ENCODE results near the gene RMND5B. TPM values are rescaled to one million over a fixed set of nuclear protein-coding genes. Genes with fewer than 3 reads are reported as not detected.

The RMND5B gene
- polyA plus RNA-seq, 1 donor from 2014 or later: 37.3 TPM

DNA sequence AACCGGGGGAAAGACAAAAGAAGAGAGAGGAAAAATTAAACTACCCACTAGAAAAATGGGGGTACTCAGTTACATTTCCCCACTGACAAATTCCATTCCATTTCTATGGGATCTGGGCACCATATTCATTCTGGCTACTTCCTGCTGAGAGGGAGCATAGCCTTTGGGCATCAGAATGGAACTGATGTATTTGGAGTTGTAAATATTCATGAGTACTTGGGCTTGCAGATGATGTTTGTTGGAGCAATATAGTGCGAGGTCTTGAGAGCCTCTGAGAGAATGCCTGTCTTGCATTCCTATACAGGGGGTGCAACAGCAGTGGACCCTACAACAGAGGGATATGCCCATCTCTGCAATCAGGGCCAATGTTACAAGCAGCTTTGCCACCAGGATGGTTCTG lies 39.6 kb downstream of the RMND5B start:
- Histone ChIP-seq H3K9me3 (ENCODE audit: low read length) (no peaks in the 10 kb centered on the region), H4K20me1 (ENCODE audit: insufficient read depth) (no peaks in the 10 kb centered on the region), H3K4me3 (ENCODE audit: low read length) (no peak overlapping the region), H2AFZ (ENCODE audit: low read depth, low read length) (no peak overlapping the region), H3K9ac (ENCODE audit: low read length) (no peak overlapping the region), H3K4me2 (ENCODE audit: low read length) (no peak overlapping the region), H3K27ac (ENCODE audit: low read length) (no peak overlapping the region), H3K79me2 (replicated peaks; ENCODE audit: insufficient read depth, low read length) (no peaks in the 10 kb centered on the region), H3K9me2 (ENCODE audit: insufficient read depth, low read length) (no peaks in the 10 kb centered on the region), H3F3A (ENCODE audit: insufficient read depth, low read length, poor library complexity, severe bottlenecking) (no peaks in the 10 kb centered on the region), H3K27me3 (ENCODE audit: insufficient read depth, low read depth, low read length) (no peaks in the 10 kb centered on the region), H3K36me3 (ENCODE audit: insufficient read depth, low read length) (no peaks in the 10 kb centered on the region)
- no peak for TF ChIP-seq MXI1 (conservative IDR thresholded peaks at IDR 0.05; ENCODE audit: poor library complexity, severe bottlenecking)
- TF ChIP-seq POLR2AphosphoS5 (IDR thresholded peaks at IDR 0.05): no peak
- TF ChIP-seq, protein P1, sequence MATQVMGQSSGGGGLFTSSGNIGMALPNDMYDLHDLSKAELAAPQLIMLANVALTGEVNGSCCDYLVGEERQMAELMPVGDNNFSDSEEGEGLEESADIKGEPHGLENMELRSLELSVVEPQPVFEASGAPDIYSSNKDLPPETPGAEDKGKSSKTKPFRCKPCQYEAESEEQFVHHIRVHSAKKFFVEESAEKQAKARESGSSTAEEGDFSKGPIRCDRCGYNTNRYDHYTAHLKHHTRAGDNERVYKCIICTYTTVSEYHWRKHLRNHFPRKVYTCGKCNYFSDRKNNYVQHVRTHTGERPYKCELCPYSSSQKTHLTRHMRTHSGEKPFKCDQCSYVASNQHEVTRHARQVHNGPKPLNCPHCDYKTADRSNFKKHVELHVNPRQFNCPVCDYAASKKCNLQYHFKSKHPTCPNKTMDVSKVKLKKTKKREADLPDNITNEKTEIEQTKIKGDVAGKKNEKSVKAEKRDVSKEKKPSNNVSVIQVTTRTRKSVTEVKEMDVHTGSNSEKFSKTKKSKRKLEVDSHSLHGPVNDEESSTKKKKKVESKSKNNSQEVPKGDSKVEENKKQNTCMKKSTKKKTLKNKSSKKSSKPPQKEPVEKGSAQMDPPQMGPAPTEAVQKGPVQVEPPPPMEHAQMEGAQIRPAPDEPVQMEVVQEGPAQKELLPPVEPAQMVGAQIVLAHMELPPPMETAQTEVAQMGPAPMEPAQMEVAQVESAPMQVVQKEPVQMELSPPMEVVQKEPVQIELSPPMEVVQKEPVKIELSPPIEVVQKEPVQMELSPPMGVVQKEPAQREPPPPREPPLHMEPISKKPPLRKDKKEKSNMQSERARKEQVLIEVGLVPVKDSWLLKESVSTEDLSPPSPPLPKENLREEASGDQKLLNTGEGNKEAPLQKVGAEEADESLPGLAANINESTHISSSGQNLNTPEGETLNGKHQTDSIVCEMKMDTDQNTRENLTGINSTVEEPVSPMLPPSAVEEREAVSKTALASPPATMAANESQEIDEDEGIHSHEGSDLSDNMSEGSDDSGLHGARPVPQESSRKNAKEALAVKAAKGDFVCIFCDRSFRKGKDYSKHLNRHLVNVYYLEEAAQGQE (IDR thresholded peaks at IDR 0.05; ENCODE audit: borderline replicate concordance): no peak
- no peak for TF ChIP-seq RAD21 (conservative IDR thresholded peaks at IDR 0.05)
- no peak for TF ChIP-seq SMC3 (conservative IDR thresholded peaks at IDR 0.05; ENCODE audit: poor library complexity)
- no peak for TF ChIP-seq TAF1 (IDR thresholded peaks at IDR 0.05; ENCODE audit: low read depth)
- TF ChIP-seq EP300 (conservative IDR thresholded peaks at IDR 0.05; ENCODE audit: poor library complexity, severe bottlenecking): no peak
- TF ChIP-seq, protein P2, sequence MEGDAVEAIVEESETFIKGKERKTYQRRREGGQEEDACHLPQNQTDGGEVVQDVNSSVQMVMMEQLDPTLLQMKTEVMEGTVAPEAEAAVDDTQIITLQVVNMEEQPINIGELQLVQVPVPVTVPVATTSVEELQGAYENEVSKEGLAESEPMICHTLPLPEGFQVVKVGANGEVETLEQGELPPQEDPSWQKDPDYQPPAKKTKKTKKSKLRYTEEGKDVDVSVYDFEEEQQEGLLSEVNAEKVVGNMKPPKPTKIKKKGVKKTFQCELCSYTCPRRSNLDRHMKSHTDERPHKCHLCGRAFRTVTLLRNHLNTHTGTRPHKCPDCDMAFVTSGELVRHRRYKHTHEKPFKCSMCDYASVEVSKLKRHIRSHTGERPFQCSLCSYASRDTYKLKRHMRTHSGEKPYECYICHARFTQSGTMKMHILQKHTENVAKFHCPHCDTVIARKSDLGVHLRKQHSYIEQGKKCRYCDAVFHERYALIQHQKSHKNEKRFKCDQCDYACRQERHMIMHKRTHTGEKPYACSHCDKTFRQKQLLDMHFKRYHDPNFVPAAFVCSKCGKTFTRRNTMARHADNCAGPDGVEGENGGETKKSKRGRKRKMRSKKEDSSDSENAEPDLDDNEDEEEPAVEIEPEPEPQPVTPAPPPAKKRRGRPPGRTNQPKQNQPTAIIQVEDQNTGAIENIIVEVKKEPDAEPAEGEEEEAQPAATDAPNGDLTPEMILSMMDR (IDR thresholded peaks at IDR 0.05; ENCODE audit: poor library complexity, severe bottlenecking): no peak
- no peak for TF ChIP-seq EZH2 (IDR thresholded peaks at IDR 0.05; ENCODE audit: borderline replicate concordance, insufficient read depth, low read length, poor library complexity, severe bottlenecking)

DNA sequence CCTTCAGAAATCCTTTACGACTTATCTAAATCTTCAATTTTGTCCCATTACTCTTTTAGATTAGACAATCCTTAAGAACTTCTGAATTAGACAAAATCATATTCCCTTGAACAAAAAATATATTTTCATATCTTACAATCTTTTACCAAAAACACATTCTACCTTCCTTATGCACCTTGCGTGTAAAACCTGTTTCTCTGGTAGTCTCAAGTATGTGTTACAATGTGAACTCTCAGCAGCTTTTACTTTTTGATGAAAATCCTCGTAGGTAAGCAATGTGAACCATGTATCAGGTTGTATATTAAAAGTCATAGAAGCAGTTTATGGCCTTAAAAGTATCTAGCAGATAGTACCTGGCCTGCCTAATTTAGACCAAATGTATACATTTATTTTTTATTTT lies 43.6 kb downstream of the RMND5B start:
- Histone ChIP-seq H3K9me2 (ENCODE audit: insufficient read depth, low read length) (no peaks in the 10 kb centered on the region), H3K36me3 (ENCODE audit: insufficient read depth, low read length) (no peaks in the 10 kb centered on the region), H3K27ac (ENCODE audit: low read length) (no peak overlapping the region), H4K20me1 (ENCODE audit: insufficient read depth) (no peaks in the 10 kb centered on the region), H3K79me2 (replicated peaks; ENCODE audit: insufficient read depth, low read length) (no peaks in the 10 kb centered on the region), H3F3A (ENCODE audit: insufficient read depth, low read length, poor library complexity, severe bottlenecking) (no peaks in the 10 kb centered on the region), H3K27me3 (ENCODE audit: insufficient read depth, low read depth, low read length) (no peaks in the 10 kb centered on the region), H3K9me3 (ENCODE audit: low read length) (no peaks in the 10 kb centered on the region), H3K9ac (ENCODE audit: low read length) (no peak overlapping the region), H3K4me2 (ENCODE audit: low read length) (no peak overlapping the region), H3K4me3 (ENCODE audit: low read length) (no peak overlapping the region), H2AFZ (ENCODE audit: low read depth, low read length) (no peak overlapping the region)
- TF ChIP-seq MXI1 (conservative IDR thresholded peaks at IDR 0.05; ENCODE audit: poor library complexity, severe bottlenecking) (no peak), SMC3 (conservative IDR thresholded peaks at IDR 0.05; ENCODE audit: poor library complexity) (no peak), TAF1 (IDR thresholded peaks at IDR 0.05; ENCODE audit: low read depth) (no peak), EP300 (conservative IDR thresholded peaks at IDR 0.05; ENCODE audit: poor library complexity, severe bottlenecking) (no peak), POLR2AphosphoS5 (IDR thresholded peaks at IDR 0.05) (no peak), RAD21 (conservative IDR thresholded peaks at IDR 0.05) (no peak), EZH2 (IDR thresholded peaks at IDR 0.05; ENCODE audit: borderline replicate concordance, insufficient read depth, low read length, poor library complexity, severe bottlenecking) (no peak)
- TF ChIP-seq, protein P2 (IDR thresholded peaks at IDR 0.05; ENCODE audit: poor library complexity, severe bottlenecking): no peak
- TF ChIP-seq, protein P1 (IDR thresholded peaks at IDR 0.05; ENCODE audit: borderline replicate concordance): no peak

Measured in neural cell (in vitro differentiated cells).